Glutamatergic neuron (in vitro differentiated cells): ENCODE results near the gene PAK5. TPM values are rescaled to one million over a fixed set of nuclear protein-coding genes. Genes with fewer than 3 reads are reported as not detected.

Source experiments
- DNase-seq: peaks from one replicate; pipeline ENCODE4 v3.0.0; 2022
- H3K27ac Mint-ChIP-seq: one replicate; pipeline ENCODE4 v1.8.0; 2020; ENCODE audit warnings: mild to moderate bottlenecking, mixed read lengths, inconsistent platforms; ENCODE audit not compliant: unreplicated experiment
- H3K27me3 Mint-ChIP-seq: one replicate; pipeline ENCODE4 v1.8.0; 2020; ENCODE audit warnings: mild to moderate bottlenecking, moderate library complexity, mixed read lengths, inconsistent platforms; ENCODE audit not compliant: unreplicated experiment
- H3K36me3 Mint-ChIP-seq: one replicate; pipeline ENCODE4 v1.8.0; 2020; ENCODE audit warnings: mild to moderate bottlenecking, mixed read lengths, inconsistent platforms; ENCODE audit not compliant: unreplicated experiment
- H3K4me1 Mint-ChIP-seq: one replicate; pipeline ENCODE4 v1.8.0; 2020; ENCODE audit warnings: mild to moderate bottlenecking, low read depth, mixed read lengths, inconsistent platforms; ENCODE audit not compliant: unreplicated experiment
- H3K4me3 Mint-ChIP-seq: one replicate; pipeline ENCODE4 v1.8.0; 2020; ENCODE audit warnings: mild to moderate bottlenecking, mixed read lengths, inconsistent platforms; ENCODE audit not compliant: unreplicated experiment
- H3K9me3 Mint-ChIP-seq: one replicate; pipeline ENCODE4 v1.8.0; 2020; ENCODE audit warnings: mild to moderate bottlenecking, moderate library complexity, mixed read lengths, inconsistent platforms; ENCODE audit not compliant: unreplicated experiment
- total RNA-seq: library from RNA; stranded (reverse); fragmentation: NEBNext Ultra II Directional; extraction: Animal tissue kit (Norgen Biotek cat#: 25700); gene quantifications from one replicate; pipeline ENCODE4 v1.2.1, GENCODE V29; 2021; ENCODE audit not compliant: unreplicated experiment
- TF ChIP-seq, protein P1 (sequence below): fragments of 200-600 bp; sonication (generic); IDR thresholded peaks from one replicate; pipeline ENCODE4 v1.5.0; 2021; ENCODE audit not compliant: partially characterized antibody, unreplicated experiment

Gene PAK5
- total RNA-seq, 1 donor from 2014 or later = 6.8 TPM

DNA sequence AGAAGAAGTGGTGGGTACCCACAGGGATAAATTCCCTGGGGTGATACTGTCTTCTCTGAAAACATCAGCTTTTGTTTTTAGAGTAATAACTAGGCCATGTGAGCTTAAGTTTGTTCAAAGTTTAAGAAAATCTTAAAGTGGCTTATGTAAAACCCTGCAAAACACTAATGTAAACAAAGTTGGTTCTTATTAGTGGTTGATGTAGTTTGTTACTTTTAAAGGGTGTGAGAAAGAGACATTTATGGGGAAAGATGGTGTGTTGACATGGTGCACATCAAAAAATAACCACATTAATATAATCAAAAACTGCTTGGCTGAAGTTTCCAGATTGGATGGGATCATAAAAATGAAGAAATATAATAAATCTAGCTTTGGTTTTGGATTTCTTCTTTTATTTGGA, 204.5 kb downstream of the PAK5 start:
- no peak overlapping the region for H3K4me3 Mint-ChIP-seq
- H3K27me3 Mint-ChIP-seq = no peaks in the 10 kb centered on the region
- no peak for DNase-seq
- H3K9me3 Mint-ChIP-seq = no peaks in the 10 kb centered on the region
- H3K4me1 Mint-ChIP-seq = no peaks in the 10 kb centered on the region
- TF ChIP-seq, protein P1, sequence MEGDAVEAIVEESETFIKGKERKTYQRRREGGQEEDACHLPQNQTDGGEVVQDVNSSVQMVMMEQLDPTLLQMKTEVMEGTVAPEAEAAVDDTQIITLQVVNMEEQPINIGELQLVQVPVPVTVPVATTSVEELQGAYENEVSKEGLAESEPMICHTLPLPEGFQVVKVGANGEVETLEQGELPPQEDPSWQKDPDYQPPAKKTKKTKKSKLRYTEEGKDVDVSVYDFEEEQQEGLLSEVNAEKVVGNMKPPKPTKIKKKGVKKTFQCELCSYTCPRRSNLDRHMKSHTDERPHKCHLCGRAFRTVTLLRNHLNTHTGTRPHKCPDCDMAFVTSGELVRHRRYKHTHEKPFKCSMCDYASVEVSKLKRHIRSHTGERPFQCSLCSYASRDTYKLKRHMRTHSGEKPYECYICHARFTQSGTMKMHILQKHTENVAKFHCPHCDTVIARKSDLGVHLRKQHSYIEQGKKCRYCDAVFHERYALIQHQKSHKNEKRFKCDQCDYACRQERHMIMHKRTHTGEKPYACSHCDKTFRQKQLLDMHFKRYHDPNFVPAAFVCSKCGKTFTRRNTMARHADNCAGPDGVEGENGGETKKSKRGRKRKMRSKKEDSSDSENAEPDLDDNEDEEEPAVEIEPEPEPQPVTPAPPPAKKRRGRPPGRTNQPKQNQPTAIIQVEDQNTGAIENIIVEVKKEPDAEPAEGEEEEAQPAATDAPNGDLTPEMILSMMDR = no peak
- no peak overlapping the region for H3K27ac Mint-ChIP-seq
- no peaks in the 10 kb centered on the region for H3K36me3 Mint-ChIP-seq

DNA sequence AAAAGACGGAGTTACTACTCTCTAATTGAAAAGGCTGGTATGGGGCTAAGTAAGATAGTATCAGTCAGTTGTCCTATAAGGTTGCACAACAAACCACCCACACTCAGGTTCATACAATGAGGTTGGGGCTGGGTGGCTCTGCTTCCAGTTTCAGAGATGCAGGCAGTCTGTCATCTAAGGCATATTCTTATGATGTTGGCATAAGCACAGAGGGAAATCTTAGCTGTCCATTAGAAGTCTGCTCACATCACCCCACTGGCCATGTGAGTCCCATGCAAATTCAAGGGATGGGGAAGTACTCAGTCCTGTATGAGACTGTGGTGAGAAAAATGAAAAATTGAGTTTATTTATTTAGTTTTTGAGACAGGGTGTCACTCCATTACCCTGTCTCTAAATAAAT, 205.9 kb downstream of the PAK5 start:
- Mint-ChIP-seq H3K36me3 (no peaks in the 10 kb centered on the region), H3K27ac (no peak overlapping the region), H3K9me3 (no peaks in the 10 kb centered on the region), H3K4me1 (no peaks in the 10 kb centered on the region), H3K27me3 (no peaks in the 10 kb centered on the region), H3K4me3 (no peak overlapping the region)
- DNase-seq = no peak
- TF ChIP-seq, protein P1 = no peak

DNA sequence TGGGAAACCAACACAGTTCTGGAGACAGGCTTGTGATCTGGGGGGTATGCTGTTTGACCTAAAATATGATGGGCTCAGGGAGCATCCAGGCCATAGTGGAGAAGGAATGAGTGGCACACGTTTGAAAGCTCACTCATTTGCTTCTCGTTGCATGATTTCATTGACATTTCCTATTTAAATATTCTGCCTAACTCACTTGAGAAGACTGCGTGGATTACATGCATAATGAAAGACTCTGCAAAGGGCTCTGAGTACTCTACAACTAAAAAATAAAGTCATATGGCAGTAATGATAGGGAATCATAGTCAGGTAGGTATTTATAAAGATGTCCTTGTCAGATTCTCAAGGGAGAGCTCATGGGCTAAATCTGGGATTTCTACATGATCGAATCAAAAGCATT, 206.6 kb downstream of the PAK5 start:
- H3K4me1 Mint-ChIP-seq = no peaks in the 10 kb centered on the region

DNA sequence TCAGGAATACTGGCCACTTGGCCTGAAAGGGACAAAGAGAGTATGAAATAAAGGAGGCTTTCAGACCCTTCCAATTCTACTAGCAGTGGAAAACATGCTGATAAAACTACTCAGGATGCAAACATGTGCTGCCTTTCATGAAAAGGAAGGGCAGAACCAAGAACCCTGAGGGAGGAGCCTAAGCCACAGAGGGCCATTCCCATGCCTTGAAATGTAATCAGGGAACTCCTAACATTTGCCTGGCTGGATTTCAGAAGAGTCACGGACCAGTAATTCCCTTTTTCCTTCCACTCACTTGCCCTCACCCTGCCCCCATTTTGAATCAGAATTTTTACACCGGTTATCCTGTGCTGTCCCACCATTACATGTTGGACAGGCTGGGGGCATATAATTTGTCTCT, 208.3 kb downstream of the PAK5 start:
- Mint-ChIP-seq H3K9me3 (no peaks in the 10 kb centered on the region), H3K4me1 (no peaks in the 10 kb centered on the region), H3K27me3 (no peaks in the 10 kb centered on the region), H3K27ac (no peak overlapping the region), H3K36me3 (no peaks in the 10 kb centered on the region), H3K4me3 (no peak overlapping the region)
- TF ChIP-seq, protein P1 = no peak
- no peak for DNase-seq

More for the DNA sequence above, 206.6 kb downstream of the PAK5 start:
- H3K36me3 Mint-ChIP-seq = no peaks in the 10 kb centered on the region
- no peaks in the 10 kb centered on the region for H3K9me3 Mint-ChIP-seq
- no peak overlapping the region for H3K27ac Mint-ChIP-seq
- H3K27me3 Mint-ChIP-seq = no peaks in the 10 kb centered on the region
- TF ChIP-seq, protein P1 = no peak
- DNase-seq = no peak
- no peak overlapping the region for H3K4me3 Mint-ChIP-seq

DNA sequence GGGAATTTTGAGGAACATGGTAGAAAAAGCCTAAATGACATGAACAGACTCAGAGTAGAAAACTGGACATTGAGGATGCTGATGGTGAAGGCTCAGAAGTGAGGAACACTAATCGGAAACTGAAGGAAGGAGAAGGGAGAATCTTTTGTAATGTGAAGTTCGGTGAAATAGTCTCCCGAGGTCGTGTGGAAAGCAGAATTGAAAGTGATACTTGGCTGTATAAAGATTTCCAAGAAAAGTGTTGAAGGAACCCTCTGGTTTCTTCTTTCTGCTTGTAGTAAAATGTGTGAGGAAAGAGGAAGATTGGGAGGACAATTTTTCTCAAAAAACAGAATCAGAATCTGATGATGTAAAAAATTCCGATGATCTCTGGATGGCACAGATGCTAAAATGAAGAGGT, 209.0 kb downstream of the PAK5 start:
- TF ChIP-seq, protein P1 = no peak
- H3K4me3 Mint-ChIP-seq = no peak overlapping the region
- no peak overlapping the region for H3K27ac Mint-ChIP-seq
- no peak for DNase-seq
- no peaks in the 10 kb centered on the region for H3K9me3 Mint-ChIP-seq
- no peaks in the 10 kb centered on the region for H3K36me3 Mint-ChIP-seq
- H3K27me3 Mint-ChIP-seq = no peaks in the 10 kb centered on the region
- H3K4me1 Mint-ChIP-seq = no peaks in the 10 kb centered on the region
